MM.1S (cell line): ENCODE results near the gene NDUFS2.

Experiments
- CTCF ChIP-seq: fragments of 300-600 bp; sonication (generic); IDR thresholded peaks from 2 replicates; pipeline ENCODE4 v1.5.1; 2016; ENCODE audit warnings: antibody characterized with exemption, low read length, mixed read lengths
- EZH2 ChIP-seq: fragments of 300-600 bp; sonication (generic); optimal IDR thresholded peaks from 2 replicates; pipeline ENCODE3; 2017; ENCODE audit warnings: low read depth, mild to moderate bottlenecking, antibody characterized with exemption, low read length, mixed read lengths

GRCh38 chr1:161226320-161226711 lies 24.1 kb downstream of the NDUFS2 start:
- TF ChIP-seq CTCF (no peak), EZH2 (no peak)
